NCI-H82 (cell line): ENCODE results near the gene GTF2F2.
"Not testable (repeated sequence)": the region's sequence is repeated elsewhere in the genome, so short reads cannot be mapped to it uniquely, and the experiment has no call there.

ENCODE experiments used
- DNase-seq: peaks from one replicate; lab custom pipeline; 2025; lab: John Stamatoyannopoulos, UW

Gene GTF2F2

GRCh38 chr13:45178349-45179162 is 58.2 kb downstream of the GTF2F2 start:
- DNase-seq, result no peak

GRCh38 chr13:45179428-45179827 is 59.1 kb downstream of the GTF2F2 start:
- DNase-seq, result no peak

DNA sequence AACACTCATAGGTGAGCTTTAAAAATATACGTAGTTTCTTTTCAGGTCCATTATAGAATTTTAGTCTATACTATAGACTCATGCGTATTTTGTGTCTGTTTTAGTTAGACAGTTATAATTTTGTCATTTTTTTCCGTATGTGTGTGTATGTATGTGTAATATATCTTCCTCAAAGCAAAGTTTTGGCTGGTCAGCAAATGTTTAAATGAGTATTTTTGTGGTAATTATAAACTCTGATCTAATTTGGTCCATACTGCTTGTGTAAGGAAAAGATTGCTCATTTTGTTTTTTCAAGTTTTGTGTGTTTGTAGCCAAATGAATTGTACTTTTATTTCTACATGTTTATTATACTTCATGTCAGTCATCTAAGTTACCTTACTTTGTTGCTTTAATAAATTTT is 60.0 kb downstream of the GTF2F2 start:
- no peak for DNase-seq

GRCh38 chr13:45180713-45181601 is 60.6 kb downstream of the GTF2F2 start:
- no peak for DNase-seq

DNA sequence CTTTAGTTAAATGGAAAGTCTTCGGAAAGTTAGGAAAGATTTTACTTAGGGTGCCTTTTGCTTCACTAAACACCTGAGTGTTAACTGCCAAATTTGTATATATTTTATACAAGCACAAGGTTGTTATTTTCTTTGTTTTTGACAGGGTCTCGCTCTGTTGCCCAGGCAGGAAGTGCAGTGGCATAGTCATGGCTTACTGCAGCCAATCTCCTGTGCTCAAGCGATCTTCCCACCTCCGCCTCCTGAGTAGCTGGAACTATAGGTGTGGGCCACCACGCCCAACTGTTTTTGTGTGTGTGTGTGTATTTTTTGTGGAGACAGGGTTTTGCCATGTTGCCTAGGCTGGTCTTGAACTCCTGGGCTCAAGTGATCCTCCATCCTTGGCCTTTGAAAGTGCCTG is 64.4 kb downstream of the GTF2F2 start:
- no peak for DNase-seq

DNA sequence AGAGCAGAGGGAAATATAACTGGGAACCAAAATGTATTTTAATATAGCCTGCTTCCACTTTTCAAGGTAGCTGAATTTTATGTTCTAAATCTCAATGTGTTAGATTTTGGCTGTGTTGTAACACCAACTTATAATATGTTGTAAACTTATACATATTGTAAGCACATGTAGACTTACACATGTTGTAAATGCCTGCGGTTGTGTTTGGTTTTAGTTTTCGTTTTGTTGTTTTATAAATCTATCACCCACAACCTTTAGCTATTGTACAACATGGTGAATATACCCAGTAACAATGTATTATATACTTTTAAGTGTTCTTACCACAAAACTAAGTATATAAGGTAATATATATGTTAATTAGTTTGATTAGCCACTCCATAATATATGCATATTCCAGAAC is 65.0 kb downstream of the GTF2F2 start:
- DNase-seq, result no peak

GRCh38 chr13:45189077-45189476 is 68.8 kb downstream of the GTF2F2 start:
- DNase-seq, result not testable (repeated sequence)

DNA sequence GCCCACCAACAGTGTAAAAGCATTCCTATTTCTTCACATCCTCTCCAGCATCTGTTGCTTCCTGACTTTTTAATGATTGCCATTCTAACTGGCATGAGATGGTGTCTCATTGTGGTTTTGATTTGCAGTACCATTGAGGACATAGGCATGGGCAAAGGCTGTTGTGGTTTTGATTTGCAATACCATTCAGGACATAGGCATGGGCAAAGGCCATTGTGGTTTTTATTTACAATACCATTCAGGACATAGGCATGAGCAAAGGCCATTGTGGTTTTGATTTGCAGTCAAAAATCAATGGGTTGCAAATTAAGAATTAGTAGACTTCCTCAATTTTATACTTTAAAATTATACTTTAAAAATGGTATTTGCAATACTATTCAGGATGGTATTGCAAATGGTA is 69.2 kb downstream of the GTF2F2 start:
- DNase-seq, result not testable (repeated sequence)

GRCh38 chr13:45191874-45192273 is 71.6 kb downstream of the GTF2F2 start:
- no peak for DNase-seq

- no peak for DNase-seq
Measured at GRCh38 chr13:45194081-45194939, 74.0 kb downstream of the GTF2F2 start.

DNA sequence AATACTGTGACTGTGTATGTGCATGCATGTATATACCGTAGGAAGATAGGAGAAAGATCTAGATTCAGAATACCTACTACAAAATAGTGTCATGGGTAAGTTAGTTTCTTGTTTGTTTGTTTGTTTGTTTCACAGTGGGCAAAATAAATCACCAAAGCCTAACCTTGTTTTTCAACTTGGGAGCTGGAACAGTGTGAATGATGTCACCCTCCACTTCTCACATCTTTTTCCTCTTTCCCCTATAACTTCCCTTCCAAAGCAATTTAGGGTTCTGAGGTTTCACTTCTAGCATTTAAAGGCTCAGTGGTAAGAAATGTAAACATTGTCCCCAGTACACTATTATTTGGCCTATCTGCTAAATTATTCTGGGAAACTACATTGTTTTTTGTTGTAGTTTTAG is 75.1 kb downstream of the GTF2F2 start:
- no peak for DNase-seq

- no peak for DNase-seq
Measured at GRCh38 chr13:45196096-45196495, 75.8 kb downstream of the GTF2F2 start.

DNA sequence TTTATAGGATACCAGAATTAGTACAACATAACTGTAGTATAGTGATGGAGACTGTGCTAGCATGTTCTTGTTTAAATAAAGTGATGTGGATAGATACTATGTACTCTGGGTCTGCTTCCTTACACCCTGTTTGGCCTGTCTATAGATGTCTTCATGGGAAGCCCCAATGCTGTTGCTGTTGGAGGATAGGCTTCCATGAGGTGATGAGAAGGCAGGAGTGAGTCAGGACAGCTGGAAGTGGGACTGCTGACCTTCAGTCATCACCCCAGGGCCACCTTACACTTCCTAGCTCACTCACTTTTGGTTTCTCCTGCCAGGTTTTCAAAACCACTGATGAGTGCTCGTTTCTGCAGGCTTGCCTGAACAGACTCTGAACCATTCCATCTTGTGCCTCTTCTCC is 76.3 kb downstream of the GTF2F2 start:
- no peak for DNase-seq

GRCh38 chr13:45198041-45198440 is 77.7 kb downstream of the GTF2F2 start:
- no peak for DNase-seq

GRCh38 chr13:45198924-45199323 is 78.6 kb downstream of the GTF2F2 start:
- no peak for DNase-seq

- DNase-seq, result no peak
Measured at GRCh38 chr13:45199711-45200110, 79.4 kb downstream of the GTF2F2 start.

- DNase-seq, result no peak
Measured at GRCh38 chr13:45200701-45201232, 80.5 kb downstream of the GTF2F2 start, which contains the start of gene KCTD4. KCTD4 (minus strand) TSS chr13:45201045; CDS start chr13:45194567, 6,478 bp downstream.

DNA sequence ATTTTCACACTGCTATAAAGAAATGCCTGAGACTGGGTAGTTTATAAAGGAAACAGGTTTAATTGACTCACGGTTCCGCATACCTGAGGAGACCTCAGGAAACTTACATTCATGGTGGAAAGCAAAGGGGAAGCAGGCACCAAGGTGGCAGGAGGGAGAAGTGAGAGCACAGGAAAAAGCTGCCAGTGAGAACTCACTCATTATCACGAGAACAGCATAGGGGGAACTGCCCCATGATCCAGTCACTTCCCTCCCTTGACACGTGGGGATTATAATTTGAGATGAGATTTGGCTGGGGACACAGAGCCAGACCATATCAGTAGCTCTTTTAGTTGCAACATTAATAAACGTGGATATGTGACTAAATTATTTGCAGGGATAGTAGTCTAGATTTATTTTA is 84.8 kb downstream of the GTF2F2 start:
- peak; percentile 35 for DNase-seq

DNA sequence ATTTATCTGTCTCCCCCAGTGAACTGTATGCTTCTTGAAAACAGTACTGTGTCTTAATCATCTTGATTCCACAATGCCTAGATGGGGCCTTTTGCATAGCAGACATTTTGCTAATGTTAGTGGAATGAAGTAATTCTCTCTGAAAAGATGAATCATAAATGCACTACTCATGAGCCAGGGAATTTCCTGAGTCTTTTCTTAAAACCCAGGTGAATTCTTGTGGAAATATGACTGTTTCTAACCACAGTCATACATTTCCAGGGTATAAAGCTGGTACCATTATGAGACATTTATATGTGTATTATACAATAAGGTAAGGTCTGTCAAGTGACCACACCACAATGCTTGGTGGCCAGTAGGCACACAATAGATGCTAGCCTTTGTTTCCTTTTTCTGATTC is 86.0 kb downstream of the GTF2F2 start:
- DNase-seq, result no peak

DNA sequence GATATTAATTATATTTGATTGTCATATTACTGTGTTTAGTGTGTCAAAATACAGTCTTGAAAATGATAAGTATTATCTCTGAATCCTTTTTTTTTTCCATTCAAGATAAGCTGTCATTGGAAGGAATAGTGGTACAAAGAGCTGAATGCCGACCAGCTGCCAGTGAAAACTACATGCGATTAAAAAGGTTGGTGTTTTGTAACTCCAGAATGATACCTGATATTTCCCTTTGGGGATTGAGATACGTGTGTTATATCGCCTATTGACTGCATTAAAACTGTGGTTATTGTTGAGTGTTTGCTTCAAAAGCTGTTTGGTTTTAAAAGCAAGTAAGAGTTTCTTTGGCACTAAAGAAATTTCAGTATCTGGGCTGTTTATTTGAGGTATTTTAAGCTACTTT is 87.0 kb downstream of the GTF2F2 start:
- DNase-seq, result peak; percentile 76

- DNase-seq, result no peak
Measured at GRCh38 chr13:45208132-45208531, 87.8 kb downstream of the GTF2F2 start.

- DNase-seq, result no peak
Measured at GRCh38 chr13:45209229-45209628, 88.9 kb downstream of the GTF2F2 start.
